Common myeloid progenitor, CD34-positive (primary cell): ENCODE results near the gene ADGRD1.
A peak's percentile ranks its signal among the peaks of the same experiment; 100 is the strongest.

ENCODE experiments used
- CTCF ChIA-PET: fragments of 350-600 bp; sonication (Branson Sonifier 250); formaldehyde crosslinking; loops from one replicate; lab custom pipeline; 2021; ENCODE audit warnings: antibody characterized with exemption; lab: Charles Lee
- POLR2A ChIA-PET: fragments of 350-600 bp; sonication (Branson Sonifier 250); formaldehyde crosslinking; loops from one replicate; lab custom pipeline; 2021; ENCODE audit warnings: antibody characterized with exemption; lab: Charles Lee
- DNase-seq, 3 donors: peaks; one replicate each; pipeline versions ENCODE4 v3.0.0 to v3.0.0-alpha.2; 2013
- H3K27ac ChIP-seq, 2 experiments: 1 replicate in 1 of 2; 2 replicates in 1 of 2; pipeline ENCODE4 v1.7.0; 2013; ENCODE audit warnings: inconsistent platforms in 2 of 2, low read length in 2 of 2, mild to moderate bottlenecking in 2 of 2, low read depth in 1 of 2, moderate library complexity in 1 of 2; ENCODE audit not compliant: severe bottlenecking in 2 of 2, insufficient read depth in 1 of 2, poor library complexity in 1 of 2
- H3K27me3 ChIP-seq, 5 experiments: replicated peaks in 2 of 5; 1 replicate in 3 of 5; 2 replicates in 2 of 5; pipeline versions ENCODE4 v1.6.1 to v1.7.0; 2013; ENCODE audit warnings: low read length in 4 of 5, mild to moderate bottlenecking in 2 of 5, moderate library complexity in 2 of 5, inconsistent platforms in 1 of 5; ENCODE audit not compliant: insufficient read depth in 5 of 5, control insufficient read depth in 4 of 5
- H3K36me3 ChIP-seq, 4 experiments: 1 replicate in 2 of 4; 2 replicates in 2 of 4; pipeline versions ENCODE4 v1.6.1 to v1.7.0; 2013; ENCODE audit warnings: low read length in 3 of 4, control low read depth in 1 of 4, mild to moderate bottlenecking in 1 of 4; ENCODE audit not compliant: control insufficient read depth in 4 of 4, insufficient read depth in 4 of 4
- H3K4me1 ChIP-seq, 4 experiments: 1 replicate in 3 of 4; 2 replicates in 1 of 4; pipeline versions ENCODE4 v1.6.1 to v1.7.1; 2013; ENCODE audit warnings: low read length in 3 of 4, mild to moderate bottlenecking in 3 of 4, control low read depth in 1 of 4, inconsistent platforms in 1 of 4, moderate library complexity in 1 of 4; ENCODE audit not compliant: control insufficient read depth in 4 of 4, insufficient read depth in 4 of 4; ENCODE audit errors: control extremely low read depth in 1 of 4
- H3K4me3 ChIP-seq, 7 experiments: 1 replicate in 4 of 7; 2 replicates in 3 of 7; pipeline versions ENCODE4 v1.5.1 to v1.7.0; 2013; ENCODE audit warnings: mild to moderate bottlenecking in 7 of 7, low read length in 6 of 7, moderate library complexity in 6 of 7, inconsistent platforms in 2 of 7, low read depth in 2 of 7, control low read depth in 1 of 7; ENCODE audit not compliant: insufficient read depth in 4 of 7, control insufficient read depth in 1 of 7; ENCODE audit errors: extremely low read depth in 1 of 7
- H3K9me3 ChIP-seq, 5 experiments: 1 replicate in 4 of 5; 2 replicates in 1 of 5; pipeline versions ENCODE4 v1.6.1 to v1.7.1; 2013; ENCODE audit warnings: low read length in 4 of 5, mild to moderate bottlenecking in 2 of 5, inconsistent platforms in 1 of 5, low read depth in 1 of 5, moderate library complexity in 1 of 5; ENCODE audit not compliant: control insufficient read depth in 4 of 5, insufficient read depth in 2 of 5; ENCODE audit errors: control extremely low read depth in 1 of 5
- WGBS: methylation state at CpG from one replicate; pipeline ENCODE4 v1.1.5; 2013; ENCODE audit not compliant: insufficient coverage; 5-methylcytosine and 5-hydroxymethylcytosine counted together

Gene ADGRD1

GRCh38 chr12:131072451-131073230 is 118.9 kb downstream of the ADGRD1 start:
- Histone ChIP-seq H3K27me3 (peaks cover 0 to 2% (median 0%) of the 10 kb centered on the region in 5 experiments), H3K4me1 (peaks cover 0 to 4% (median 0%) of the 10 kb centered on the region in 4 experiments), H3K4me3 (no peak overlapping the region), H3K9me3 (peaks cover 0 to 4% (median 0%) of the 10 kb centered on the region in 5 experiments), H3K27ac (no peak overlapping the region), H3K36me3 (no peaks in the 10 kb centered on the region)
- ChIA-PET POLR2A (no interaction called here), CTCF (no interaction called here)
- no peak for DNase-seq
- WGBS: 91% methylated on average over 3 of the region's 3 CpGs

GRCh38 chr12:131074221-131075083 is 120.7 kb downstream of the ADGRD1 start:
- DNase-seq: peak in 2 of 3 donors; percentile 20 to 30
- H3K4me3 ChIP-seq: no peak overlapping the region
- whole genome bisulfite sequencing: 80% methylated on average over 11 of the region's 18 CpGs
- CTCF ChIA-PET: no interaction called here
- peaks cover 0 to 4% (median 0%) of the 10 kb centered on the region in 4 experiments for H3K4me1 ChIP-seq
- H3K36me3 ChIP-seq: no peaks in the 10 kb centered on the region
- H3K9me3 ChIP-seq: peaks cover 0 to 4% (median 0%) of the 10 kb centered on the region in 5 experiments
- no peak overlapping the region for H3K27ac ChIP-seq
- POLR2A ChIA-PET: no interaction called here
- peaks cover 0 to 5% (median 0%) of the 10 kb centered on the region in 5 experiments for H3K27me3 ChIP-seq

DNA sequence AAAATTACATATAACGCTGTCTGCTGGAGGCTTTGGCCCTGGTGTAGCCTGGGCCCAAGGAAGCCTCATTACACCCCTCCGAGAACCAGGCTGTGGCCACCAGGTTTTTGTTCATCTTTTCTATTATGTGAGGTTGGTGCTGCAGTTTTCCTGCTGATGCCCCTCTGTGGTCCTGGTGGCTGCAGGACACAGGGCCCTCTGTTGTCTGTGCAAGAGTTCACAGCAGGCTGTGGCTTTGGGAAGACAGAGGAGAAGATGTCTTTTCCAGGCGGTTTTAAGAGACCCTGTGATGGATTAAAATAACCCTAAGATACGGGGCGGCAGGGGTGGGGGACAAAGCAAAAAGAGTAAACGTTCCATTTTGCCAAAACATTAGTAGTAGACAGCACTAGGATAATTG is 121.5 kb downstream of the ADGRD1 start:
- WGBS: 96% methylated on average over 6 of the region's 6 CpGs
- ChIA-PET POLR2A (no interaction called here), CTCF (no interaction called here)
- Histone ChIP-seq H3K4me1 (peaks cover 0 to 4% (median 0%) of the 10 kb centered on the region in 4 experiments), H3K9me3 (peaks cover 0 to 5% (median 0%) of the 10 kb centered on the region in 5 experiments), H3K27me3 (peaks cover 0 to 5% (median 0%) of the 10 kb centered on the region in 5 experiments), H3K4me3 (no peak overlapping the region), H3K27ac (no peak overlapping the region), H3K36me3 (no peaks in the 10 kb centered on the region)
- no peak for DNase-seq

- H3K36me3 ChIP-seq: no peaks in the 10 kb centered on the region
- CTCF ChIA-PET: interaction anchor here (0.9 kb wide), 1 partner anchor 11 kb away, joined by 3 read pairs; no protein-coding TSS in a partner anchor
- H3K27me3 ChIP-seq: peaks cover 0 to 5% (median 0%) of the 10 kb centered on the region in 5 experiments
- POLR2A ChIA-PET: no interaction called here
- no peak overlapping the region for H3K27ac ChIP-seq
- H3K9me3 ChIP-seq: peaks cover 0 to 7% (median 0%) of the 10 kb centered on the region in 5 experiments
- peaks cover 0 to 4% (median 0%) of the 10 kb centered on the region in 4 experiments for H3K4me1 ChIP-seq
- no peak for DNase-seq
- H3K4me3 ChIP-seq: no peak overlapping the region
- 81% methylated on average over 8 of the region's 8 CpGs for WGBS
Measured at GRCh38 chr12:131075611-131076010, 121.9 kb downstream of the ADGRD1 start.

- peaks cover 0 to 5% (median 0%) of the 10 kb centered on the region in 5 experiments for H3K27me3 ChIP-seq
- no peak for DNase-seq
- no peak overlapping the region for H3K4me3 ChIP-seq
- no peak overlapping the region for H3K27ac ChIP-seq
- H3K36me3 ChIP-seq: no peaks in the 10 kb centered on the region
- ChIA-PET CTCF (interaction anchor here (0.9 kb wide), 1 partner anchor 11 kb away, joined by 3 read pairs; no protein-coding TSS in a partner anchor), POLR2A (no interaction called here)
- peaks cover 0 to 9% (median 0%) of the 10 kb centered on the region in 5 experiments for H3K9me3 ChIP-seq
- H3K4me1 ChIP-seq: peaks cover 0 to 4% (median 0%) of the 10 kb centered on the region in 4 experiments
- 93% methylated on average over 3 of the region's 3 CpGs for WGBS
Measured at GRCh38 chr12:131076296-131076695, 122.6 kb downstream of the ADGRD1 start.

- ChIA-PET CTCF (no interaction called here), POLR2A (no interaction called here)
- Histone ChIP-seq H3K4me3 (no peak overlapping the region), H3K9me3 (peaks cover 0 to 9% (median 0%) of the 10 kb centered on the region in 5 experiments), H3K36me3 (no peaks in the 10 kb centered on the region), H3K4me1 (peaks cover 0 to 4% (median 0%) of the 10 kb centered on the region in 4 experiments), H3K27me3 (peaks cover 0 to 5% (median 0%) of the 10 kb centered on the region in 5 experiments), H3K27ac (no peak overlapping the region)
- WGBS: 86% methylated on average over 22 of the region's 25 CpGs
- no peak for DNase-seq
Measured at GRCh38 chr12:131076791-131077747, 123.4 kb downstream of the ADGRD1 start.
